Thyroid gland (tissue), 4 donors: Measurements from ENCODE around the gene OXSR1.

Experiments
- POLR2A ChIP-seq, 2 donors: fragments of 450-650 bp; IDR thresholded peaks; one replicate each; pipeline ENCODE4 v1.6.1; 2017; ENCODE audit warnings: antibody characterized with exemption in 2 of 2, mild to moderate bottlenecking in 2 of 2, moderate library complexity in 1 of 2
- TF ChIP-seq, protein P1 (sequence below), 6 experiments: fragments of 200-600 bp in 3 of 6; fragments of 450-650 bp in 3 of 6; sonication (generic) in 3 of 6; IDR thresholded peaks; one replicate each; pipeline ENCODE4 v1.5.1; 2016 to 2019; ENCODE audit warnings: antibody characterized with exemption in 6 of 6, mild to moderate bottlenecking in 2 of 6, inconsistent platforms in 1 of 6, moderate library complexity in 1 of 6

DNA sequence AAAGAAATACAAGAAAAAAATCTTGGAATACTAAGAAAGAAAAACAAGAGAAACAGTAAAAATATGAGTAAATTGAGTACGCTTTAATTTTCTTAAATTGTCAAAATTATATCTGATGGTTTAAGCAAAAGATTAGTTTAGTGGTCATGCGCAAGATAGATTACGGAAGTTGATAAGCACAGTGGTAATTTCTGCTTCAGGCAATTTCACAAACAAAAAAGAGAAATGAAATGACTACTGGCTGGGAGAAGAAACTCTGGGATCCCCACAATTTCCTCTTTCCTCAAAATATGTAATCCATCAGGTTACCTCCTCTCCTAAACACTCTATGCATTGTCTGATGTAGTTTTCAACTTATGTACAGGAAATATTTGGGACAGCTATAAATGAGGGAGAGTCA, 17.9 kb upstream of the OXSR1 start:
- no peak for TF ChIP-seq POLR2A (IDR thresholded peaks at IDR 0.05)
- TF ChIP-seq, protein P1, sequence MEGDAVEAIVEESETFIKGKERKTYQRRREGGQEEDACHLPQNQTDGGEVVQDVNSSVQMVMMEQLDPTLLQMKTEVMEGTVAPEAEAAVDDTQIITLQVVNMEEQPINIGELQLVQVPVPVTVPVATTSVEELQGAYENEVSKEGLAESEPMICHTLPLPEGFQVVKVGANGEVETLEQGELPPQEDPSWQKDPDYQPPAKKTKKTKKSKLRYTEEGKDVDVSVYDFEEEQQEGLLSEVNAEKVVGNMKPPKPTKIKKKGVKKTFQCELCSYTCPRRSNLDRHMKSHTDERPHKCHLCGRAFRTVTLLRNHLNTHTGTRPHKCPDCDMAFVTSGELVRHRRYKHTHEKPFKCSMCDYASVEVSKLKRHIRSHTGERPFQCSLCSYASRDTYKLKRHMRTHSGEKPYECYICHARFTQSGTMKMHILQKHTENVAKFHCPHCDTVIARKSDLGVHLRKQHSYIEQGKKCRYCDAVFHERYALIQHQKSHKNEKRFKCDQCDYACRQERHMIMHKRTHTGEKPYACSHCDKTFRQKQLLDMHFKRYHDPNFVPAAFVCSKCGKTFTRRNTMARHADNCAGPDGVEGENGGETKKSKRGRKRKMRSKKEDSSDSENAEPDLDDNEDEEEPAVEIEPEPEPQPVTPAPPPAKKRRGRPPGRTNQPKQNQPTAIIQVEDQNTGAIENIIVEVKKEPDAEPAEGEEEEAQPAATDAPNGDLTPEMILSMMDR (IDR thresholded peaks at IDR 0.05) = no peak
